Measurements from ENCODE around the gene SLC6A4. TPM values are rescaled to one million over a fixed set of nuclear protein-coding genes. Genes with fewer than 3 reads are reported as not detected.
"Not testable (repeated sequence)": the region's sequence is repeated elsewhere in the genome, so short reads cannot be mapped to it uniquely, and the experiment has no call there.

The SLC6A4 gene
- total and polyA plus RNA-seq, 4 donors: 0.05 to 0.70 TPM; not detected in 2

DNA sequence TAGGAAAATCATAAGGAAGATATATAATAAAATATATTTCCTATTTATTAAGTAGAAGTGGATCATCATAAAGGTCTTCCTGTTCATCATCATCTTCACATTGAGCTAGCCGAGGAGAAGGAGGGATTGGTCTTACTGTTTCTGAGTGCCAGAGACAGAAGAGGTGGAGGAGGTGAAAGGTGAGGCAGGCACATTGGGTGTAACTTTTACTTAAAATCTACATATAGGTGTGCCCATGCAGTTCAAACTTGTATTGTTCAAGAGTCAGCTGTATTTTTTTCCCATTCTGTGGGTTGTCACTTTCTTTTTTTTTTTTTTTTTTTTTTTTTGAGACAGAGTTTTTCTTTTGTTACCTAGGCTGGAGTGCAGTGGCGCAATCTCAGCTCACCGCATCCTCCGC is 84.0 kb downstream of the SLC6A4 start (continued):
- TF ChIP-seq HNF4A (conservative IDR thresholded peaks at IDR 0.05) (no peak), TAF1 (conservative IDR thresholded peaks at IDR 0.05) (no peak), RAD21 (IDR thresholded peaks at IDR 0.05) (no peak)

DNA sequence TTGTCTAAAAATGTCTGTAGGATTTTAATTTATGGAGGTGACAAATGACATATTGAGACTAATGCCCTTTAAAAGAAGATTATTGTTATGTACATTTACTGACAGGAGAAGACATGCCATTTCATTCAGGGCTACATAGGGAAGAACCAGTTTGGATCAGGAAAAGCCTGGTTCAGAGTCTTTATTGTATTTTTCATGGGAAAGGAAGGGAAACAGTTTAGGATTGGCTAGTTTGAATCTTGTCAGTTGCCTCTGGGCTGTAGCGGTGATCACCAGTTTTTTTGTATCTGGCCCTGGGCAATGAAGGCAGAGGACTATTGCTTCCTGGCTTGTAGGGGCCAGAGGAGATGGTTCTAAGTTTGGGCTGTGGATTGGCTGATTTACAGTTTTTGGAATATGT is 87.1 kb downstream of the SLC6A4 start:
- H3K36me3 ChIP-seq (ENCODE audit: control insufficient read depth in 4 of 4, insufficient read depth in 3 of 4, low read depth in 1 of 4, low read length in 3 of 4): peaks cover 0 to 2% (median 0%) of the 10 kb centered on the region in 4 donors
- no peak overlapping the region for H3K9ac ChIP-seq (ENCODE audit: low read depth in 1 of 2, low read length in 2 of 2)
- H3K4me1 ChIP-seq (ENCODE audit: control insufficient read depth in 4 of 4, insufficient read depth in 4 of 4, low read length in 3 of 4): peaks cover 0 to 2% (median 0%) of the 10 kb centered on the region in 4 donors
- DNase-seq (ENCODE audit: low spot score): no peak
- no peaks in the 10 kb centered on the region for H3K9me3 ChIP-seq (ENCODE audit: control insufficient read depth in 4 of 4, low read length in 3 of 4)
- H3K4me3 ChIP-seq (ENCODE audit: low read depth in 1 of 3, low read length in 3 of 3): no peak overlapping the region
- H3K27ac ChIP-seq (ENCODE audit: low read depth in 1 of 2, low read length in 2 of 2): no peak overlapping the region
- TF ChIP-seq HNF4A (conservative IDR thresholded peaks at IDR 0.05) (no peak), YY1 (IDR thresholded peaks at IDR 0.05) (no peak), FOXA1 (IDR thresholded peaks at IDR 0.05) (no peak), GABPA (IDR thresholded peaks at IDR 0.05 in 1 of 2, conservative IDR thresholded peaks at IDR 0.05 in 1 of 2) (no peak), RXRA (IDR thresholded peaks at IDR 0.05) (no peak), NR2F2 (IDR thresholded peaks at IDR 0.05) (no peak), EGR1 (IDR thresholded peaks at IDR 0.05; ENCODE audit: low read depth in 2 of 2) (no peak), RAD21 (IDR thresholded peaks at IDR 0.05) (no peak), SP1 (IDR thresholded peaks at IDR 0.05) (no peak), HNF4G (IDR thresholded peaks at IDR 0.05) (no peak), FOXA2 (IDR thresholded peaks at IDR 0.05) (no peak), JUND (IDR thresholded peaks at IDR 0.05) (no peak), TAF1 (conservative IDR thresholded peaks at IDR 0.05) (no peak)
- TF ChIP-seq, protein P1, sequence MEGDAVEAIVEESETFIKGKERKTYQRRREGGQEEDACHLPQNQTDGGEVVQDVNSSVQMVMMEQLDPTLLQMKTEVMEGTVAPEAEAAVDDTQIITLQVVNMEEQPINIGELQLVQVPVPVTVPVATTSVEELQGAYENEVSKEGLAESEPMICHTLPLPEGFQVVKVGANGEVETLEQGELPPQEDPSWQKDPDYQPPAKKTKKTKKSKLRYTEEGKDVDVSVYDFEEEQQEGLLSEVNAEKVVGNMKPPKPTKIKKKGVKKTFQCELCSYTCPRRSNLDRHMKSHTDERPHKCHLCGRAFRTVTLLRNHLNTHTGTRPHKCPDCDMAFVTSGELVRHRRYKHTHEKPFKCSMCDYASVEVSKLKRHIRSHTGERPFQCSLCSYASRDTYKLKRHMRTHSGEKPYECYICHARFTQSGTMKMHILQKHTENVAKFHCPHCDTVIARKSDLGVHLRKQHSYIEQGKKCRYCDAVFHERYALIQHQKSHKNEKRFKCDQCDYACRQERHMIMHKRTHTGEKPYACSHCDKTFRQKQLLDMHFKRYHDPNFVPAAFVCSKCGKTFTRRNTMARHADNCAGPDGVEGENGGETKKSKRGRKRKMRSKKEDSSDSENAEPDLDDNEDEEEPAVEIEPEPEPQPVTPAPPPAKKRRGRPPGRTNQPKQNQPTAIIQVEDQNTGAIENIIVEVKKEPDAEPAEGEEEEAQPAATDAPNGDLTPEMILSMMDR (IDR thresholded peaks at IDR 0.05; ENCODE audit: low read depth, low read length, missing input control): no peak
- TF ChIP-seq, protein P2, sequence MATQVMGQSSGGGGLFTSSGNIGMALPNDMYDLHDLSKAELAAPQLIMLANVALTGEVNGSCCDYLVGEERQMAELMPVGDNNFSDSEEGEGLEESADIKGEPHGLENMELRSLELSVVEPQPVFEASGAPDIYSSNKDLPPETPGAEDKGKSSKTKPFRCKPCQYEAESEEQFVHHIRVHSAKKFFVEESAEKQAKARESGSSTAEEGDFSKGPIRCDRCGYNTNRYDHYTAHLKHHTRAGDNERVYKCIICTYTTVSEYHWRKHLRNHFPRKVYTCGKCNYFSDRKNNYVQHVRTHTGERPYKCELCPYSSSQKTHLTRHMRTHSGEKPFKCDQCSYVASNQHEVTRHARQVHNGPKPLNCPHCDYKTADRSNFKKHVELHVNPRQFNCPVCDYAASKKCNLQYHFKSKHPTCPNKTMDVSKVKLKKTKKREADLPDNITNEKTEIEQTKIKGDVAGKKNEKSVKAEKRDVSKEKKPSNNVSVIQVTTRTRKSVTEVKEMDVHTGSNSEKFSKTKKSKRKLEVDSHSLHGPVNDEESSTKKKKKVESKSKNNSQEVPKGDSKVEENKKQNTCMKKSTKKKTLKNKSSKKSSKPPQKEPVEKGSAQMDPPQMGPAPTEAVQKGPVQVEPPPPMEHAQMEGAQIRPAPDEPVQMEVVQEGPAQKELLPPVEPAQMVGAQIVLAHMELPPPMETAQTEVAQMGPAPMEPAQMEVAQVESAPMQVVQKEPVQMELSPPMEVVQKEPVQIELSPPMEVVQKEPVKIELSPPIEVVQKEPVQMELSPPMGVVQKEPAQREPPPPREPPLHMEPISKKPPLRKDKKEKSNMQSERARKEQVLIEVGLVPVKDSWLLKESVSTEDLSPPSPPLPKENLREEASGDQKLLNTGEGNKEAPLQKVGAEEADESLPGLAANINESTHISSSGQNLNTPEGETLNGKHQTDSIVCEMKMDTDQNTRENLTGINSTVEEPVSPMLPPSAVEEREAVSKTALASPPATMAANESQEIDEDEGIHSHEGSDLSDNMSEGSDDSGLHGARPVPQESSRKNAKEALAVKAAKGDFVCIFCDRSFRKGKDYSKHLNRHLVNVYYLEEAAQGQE (IDR thresholded peaks at IDR 0.05): no peak
- TF ChIP-seq, protein P3, sequence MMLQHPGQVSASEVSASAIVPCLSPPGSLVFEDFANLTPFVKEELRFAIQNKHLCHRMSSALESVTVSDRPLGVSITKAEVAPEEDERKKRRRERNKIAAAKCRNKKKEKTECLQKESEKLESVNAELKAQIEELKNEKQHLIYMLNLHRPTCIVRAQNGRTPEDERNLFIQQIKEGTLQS (IDR thresholded peaks at IDR 0.05): no peak
- TF ChIP-seq, protein P4, sequence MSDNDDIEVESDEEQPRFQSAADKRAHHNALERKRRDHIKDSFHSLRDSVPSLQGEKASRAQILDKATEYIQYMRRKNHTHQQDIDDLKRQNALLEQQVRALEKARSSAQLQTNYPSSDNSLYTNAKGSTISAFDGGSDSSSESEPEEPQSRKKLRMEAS (IDR thresholded peaks at IDR 0.05): no peak
- TF ChIP-seq, protein P5, sequence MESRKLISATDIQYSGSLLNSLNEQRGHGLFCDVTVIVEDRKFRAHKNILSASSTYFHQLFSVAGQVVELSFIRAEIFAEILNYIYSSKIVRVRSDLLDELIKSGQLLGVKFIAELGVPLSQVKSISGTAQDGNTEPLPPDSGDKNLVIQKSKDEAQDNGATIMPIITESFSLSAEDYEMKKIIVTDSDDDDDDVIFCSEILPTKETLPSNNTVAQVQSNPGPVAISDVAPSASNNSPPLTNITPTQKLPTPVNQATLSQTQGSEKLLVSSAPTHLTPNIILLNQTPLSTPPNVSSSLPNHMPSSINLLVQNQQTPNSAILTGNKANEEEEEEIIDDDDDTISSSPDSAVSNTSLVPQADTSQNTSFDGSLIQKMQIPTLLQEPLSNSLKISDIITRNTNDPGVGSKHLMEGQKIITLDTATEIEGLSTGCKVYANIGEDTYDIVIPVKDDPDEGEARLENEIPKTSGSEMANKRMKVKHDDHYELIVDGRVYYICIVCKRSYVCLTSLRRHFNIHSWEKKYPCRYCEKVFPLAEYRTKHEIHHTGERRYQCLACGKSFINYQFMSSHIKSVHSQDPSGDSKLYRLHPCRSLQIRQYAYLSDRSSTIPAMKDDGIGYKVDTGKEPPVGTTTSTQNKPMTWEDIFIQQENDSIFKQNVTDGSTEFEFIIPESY (IDR thresholded peaks at IDR 0.05): no peak
- 97% methylated on average over 1 of the region's 1 CpG for WGBS
- no peaks in the 10 kb centered on the region for H3K27me3 ChIP-seq (ENCODE audit: control insufficient read depth in 4 of 4, insufficient read depth in 4 of 4, low read length in 3 of 4)

DNA sequence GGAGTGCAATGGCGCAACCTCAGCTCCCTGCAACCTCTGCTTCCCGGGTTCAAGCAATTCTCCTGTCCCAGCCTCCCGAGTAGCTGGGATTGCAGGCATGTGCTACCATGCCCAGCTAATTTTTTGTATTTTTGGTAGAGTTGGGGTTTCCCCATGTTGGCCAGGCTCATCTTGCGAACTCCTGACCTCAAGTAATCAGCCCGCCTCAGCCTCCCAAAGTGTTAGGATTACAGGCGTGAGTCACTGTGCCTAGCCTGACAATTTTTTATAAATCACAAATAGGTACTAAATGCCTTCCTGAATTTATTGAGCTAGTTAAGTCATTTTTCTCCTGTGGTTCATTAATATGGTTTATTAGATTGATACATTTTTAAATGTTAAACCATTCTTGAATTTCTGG is 87.6 kb downstream of the SLC6A4 start:
- H3K9ac ChIP-seq (ENCODE audit: low read depth in 1 of 2, low read length in 2 of 2); H3K27ac ChIP-seq (ENCODE audit: low read depth in 1 of 2, low read length in 2 of 2); H3K4me3 ChIP-seq (ENCODE audit: low read depth in 1 of 3, low read length in 3 of 3); H3K36me3 ChIP-seq (ENCODE audit: control insufficient read depth in 4 of 4, insufficient read depth in 3 of 4, low read depth in 1 of 4, low read length in 3 of 4); DNase-seq (ENCODE audit: low spot score); H3K27me3 ChIP-seq (ENCODE audit: control insufficient read depth in 4 of 4, insufficient read depth in 4 of 4, low read length in 3 of 4); H3K4me1 ChIP-seq (ENCODE audit: control insufficient read depth in 4 of 4, insufficient read depth in 4 of 4, low read length in 3 of 4); H3K9me3 ChIP-seq (ENCODE audit: control insufficient read depth in 4 of 4, low read length in 3 of 4): not testable (repeated sequence)
- WGBS: 95% methylated on average over 6 of the region's 6 CpGs

Data from liver (tissue), 9 donors.